ENCODE data around the gene ARHGEF39. TPM values are rescaled to one million over a fixed set of nuclear protein-coding genes. Genes with fewer than 3 reads are reported as not detected.

Gene ARHGEF39
- total and polyA plus RNA-seq, 10 of the 15 experiments (the other 5 are each of a cell fraction or from before 2014, with no cell fraction given): 2.0 to 28.9 (median 13.2) TPM

DNA sequence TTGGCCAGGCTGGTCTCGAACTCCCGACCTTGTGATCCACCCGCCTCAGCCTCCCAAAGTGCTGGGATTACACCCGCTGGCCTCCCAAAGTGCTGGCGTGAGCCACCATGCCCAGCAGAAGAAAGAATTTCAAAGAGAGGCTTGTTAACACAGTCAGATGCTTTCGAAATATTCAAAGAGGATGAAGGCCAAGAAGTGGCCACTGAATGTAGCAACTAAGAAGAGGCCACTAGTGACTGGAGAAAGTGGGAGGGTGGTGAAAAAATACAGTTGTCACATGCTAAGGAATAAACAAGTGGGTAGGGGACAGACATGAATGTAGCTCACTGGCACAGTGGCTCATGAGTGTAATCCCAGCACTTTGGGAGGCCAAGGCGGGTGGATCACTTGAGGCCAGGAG, 37.7 kb upstream of the ARHGEF39 start:
- ChIA-PET CTCF (interaction anchor here (0.6 to 1.3 kb wide), 2 partner anchors 8 to 70 kb away, joined by 3 read pairs; no protein-coding TSS in a partner anchor), POLR2A (no interaction called here), SMC1A (ENCODE audit: uncharacterized antibody, unreplicated experiment) (no interaction called here), RAD21 (ENCODE audit: unreplicated experiment) (no interaction called here)
- Histone ChIP-seq H3K9ac (ENCODE audit: control insufficient read depth, insufficient read depth, low read length) (no peak overlapping the region), H3K4me3 (no peak overlapping the region), H3K79me2 (ENCODE audit: control insufficient read depth, insufficient read depth, low read length) (no peaks in the 10 kb centered on the region), H3K27ac (ENCODE audit: control insufficient read depth, insufficient read depth) (no peak overlapping the region), H3K4me1 (ENCODE audit: control insufficient read depth, insufficient read depth, low read length) (no peaks in the 10 kb centered on the region), H3K4me2 (ENCODE audit: control insufficient read depth, insufficient read depth) (no peak overlapping the region), H2AFZ (ENCODE audit: control insufficient read depth, low read depth, low read length) (no peak overlapping the region), H3K27me3 (replicated peaks in 1 of 2; ENCODE audit: control insufficient read depth in 2 of 2, insufficient read depth in 2 of 2, low read length in 1 of 2) (no peaks in the 10 kb centered on the region), H4K20me1 (ENCODE audit: control insufficient read depth, insufficient read depth) (no peaks in the 10 kb centered on the region), H3K9me3 (replicated peaks; ENCODE audit: control insufficient read depth, insufficient read depth, low read length) (no peaks in the 10 kb centered on the region), H3K36me3 (ENCODE audit: control insufficient read depth in 2 of 2, insufficient read depth in 2 of 2, low read length in 1 of 2) (peaks cover 69 to 75% of the 10 kb centered on the region in 2 experiments)
- no TSS peak for BruUV-seq (replicated peaks)
- FAIRE-seq (no peak), DNase-seq (ENCODE audit: low read depth, low spot score) (no peak), ATAC-seq (no peak)
- TF ChIP-seq SMC3 (IDR thresholded peaks at IDR 0.05; ENCODE audit: borderline replicate concordance, low read length): no peak
- TF ChIP-seq PAX5 (IDR thresholded peaks at IDR 0.05; ENCODE audit: borderline replicate concordance, low read depth, low read length): no peak
- no peak for TF ChIP-seq FOXK2 (IDR thresholded peaks at IDR 0.05)
- TF ChIP-seq, protein P1, sequence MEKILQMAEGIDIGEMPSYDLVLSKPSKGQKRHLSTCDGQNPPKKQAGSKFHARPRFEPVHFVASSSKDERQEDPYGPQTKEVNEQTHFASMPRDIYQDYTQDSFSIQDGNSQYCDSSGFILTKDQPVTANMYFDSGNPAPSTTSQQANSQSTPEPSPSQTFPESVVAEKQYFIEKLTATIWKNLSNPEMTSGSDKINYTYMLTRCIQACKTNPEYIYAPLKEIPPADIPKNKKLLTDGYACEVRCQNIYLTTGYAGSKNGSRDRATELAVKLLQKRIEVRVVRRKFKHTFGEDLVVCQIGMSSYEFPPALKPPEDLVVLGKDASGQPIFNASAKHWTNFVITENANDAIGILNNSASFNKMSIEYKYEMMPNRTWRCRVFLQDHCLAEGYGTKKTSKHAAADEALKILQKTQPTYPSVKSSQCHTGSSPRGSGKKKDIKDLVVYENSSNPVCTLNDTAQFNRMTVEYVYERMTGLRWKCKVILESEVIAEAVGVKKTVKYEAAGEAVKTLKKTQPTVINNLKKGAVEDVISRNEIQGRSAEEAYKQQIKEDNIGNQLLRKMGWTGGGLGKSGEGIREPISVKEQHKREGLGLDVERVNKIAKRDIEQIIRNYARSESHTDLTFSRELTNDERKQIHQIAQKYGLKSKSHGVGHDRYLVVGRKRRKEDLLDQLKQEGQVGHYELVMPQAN (conservative IDR thresholded peaks at IDR 0.05): no peak
- no peak for TF ChIP-seq ZNF622 (IDR thresholded peaks at IDR 0.05)
- TF ChIP-seq RAD21 (IDR thresholded peaks at IDR 0.05; ENCODE audit: insufficient read depth, low read depth, low read length): no peak
- no peak for TF ChIP-seq BCL11A (IDR thresholded peaks at IDR 0.05; ENCODE audit: low read depth, low read length)
- no peak for TF ChIP-seq IRF5 (IDR thresholded peaks at IDR 0.05; ENCODE audit: borderline replicate concordance)
- TF ChIP-seq, protein P2, sequence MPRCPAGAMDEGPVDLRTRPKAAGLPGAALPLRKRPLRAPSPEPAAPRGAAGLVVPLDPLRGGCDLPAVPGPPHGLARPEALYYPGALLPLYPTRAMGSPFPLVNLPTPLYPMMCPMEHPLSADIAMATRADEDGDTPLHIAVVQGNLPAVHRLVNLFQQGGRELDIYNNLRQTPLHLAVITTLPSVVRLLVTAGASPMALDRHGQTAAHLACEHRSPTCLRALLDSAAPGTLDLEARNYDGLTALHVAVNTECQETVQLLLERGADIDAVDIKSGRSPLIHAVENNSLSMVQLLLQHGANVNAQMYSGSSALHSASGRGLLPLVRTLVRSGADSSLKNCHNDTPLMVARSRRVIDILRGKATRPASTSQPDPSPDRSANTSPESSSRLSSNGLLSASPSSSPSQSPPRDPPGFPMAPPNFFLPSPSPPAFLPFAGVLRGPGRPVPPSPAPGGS (IDR thresholded peaks at IDR 0.05; ENCODE audit: borderline replicate concordance, insufficient read depth, low read depth, low read length, poor library complexity, severe bottlenecking): no peak
- no peak for TF ChIP-seq RCOR1 (conservative IDR thresholded peaks at IDR 0.05; ENCODE audit: low read depth, low read length)
- no peak for TF ChIP-seq ZNF207 (IDR thresholded peaks at IDR 0.05; ENCODE audit: borderline replicate concordance)
- no peak for TF ChIP-seq CHD2 (IDR thresholded peaks at IDR 0.05; ENCODE audit: borderline replicate concordance, low read depth, low read length)
- no peak for TF ChIP-seq CREM (IDR thresholded peaks at IDR 0.05; ENCODE audit: low read depth)
- no peak for TF ChIP-seq JUNB (IDR thresholded peaks at IDR 0.05)
- in situ Hi-C loops (cut with MboI) (no loop called here), intact Hi-C loops (cut with micrococcal nuclease; ENCODE audit: unreplicated experiment) (no loop called here)
- 92% methylated on average over 6 of the region's 7 CpGs for WGBS (ENCODE audit: insufficient coverage, insufficient replicate concordance, low lambda C conversion rate, missing lambda C conversion rate)
